Measurements from ENCODE around the gene DLGAP4. TPM values are rescaled to one million over a fixed set of nuclear protein-coding genes. Genes with fewer than 3 reads are reported as not detected.
A peak's percentile ranks its signal among the peaks of the same experiment; 100 is the strongest.

Gene DLGAP4
- total RNA-seq, 1 experiment from 2014 or later = 40.3 TPM

DNA sequence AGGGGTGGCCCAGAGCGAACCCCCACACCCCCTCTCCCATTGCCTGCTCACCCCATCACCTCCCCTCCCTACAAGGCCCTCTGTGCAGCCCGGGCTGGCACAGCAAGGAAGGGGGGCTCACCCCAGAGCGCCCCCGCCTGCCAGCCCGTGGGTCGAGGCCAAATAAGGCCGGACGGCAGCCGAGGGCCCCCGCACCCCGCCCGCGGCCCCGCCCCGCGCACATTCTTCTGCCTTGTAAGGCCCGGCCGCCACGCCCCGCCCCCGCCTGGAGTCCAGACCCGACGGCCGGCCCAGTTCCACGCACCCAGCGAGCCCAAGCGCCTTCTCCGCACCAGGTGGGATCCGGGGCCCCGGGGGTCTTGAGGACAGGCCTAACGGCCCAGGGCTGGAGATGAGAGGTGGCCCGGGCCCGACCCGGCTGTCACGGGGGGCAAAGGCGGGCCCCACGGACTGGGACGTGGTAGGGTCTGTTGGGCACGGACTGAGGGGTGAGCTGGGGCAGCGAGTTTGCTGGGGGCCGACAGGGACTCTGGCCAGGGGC, 235.2 kb downstream of the DLGAP4 start, which contains the start of gene MYL9:
Gene MYL9, plus strand, starts transcription at position 293 of the 541 bp plus-strand sequence. CDS start 3,366 bp downstream, outside the sequence.
- no peak within 1 kb of the TSS for H2AFZ ChIP-seq (ENCODE audit: low read depth, low read length, poor library complexity, severe bottlenecking)
- peak within 1 kb of the TSS; percentile 97 for H3K4me2 ChIP-seq (ENCODE audit: low read length)
- ChIA-PET CTCF (interaction anchor here (1.0 to 1.5 kb wide), 4 partner anchors 10 to 64 kb away, joined by 3 to 5 read pairs (median 3); partner anchors contain the start of gene RAB5IF), POLR2A (interaction anchor here (0.6 to 1.7 kb wide), 2 partner anchors 64 to 295 kb away, joined by 3 to 4 read pairs; partner anchors contain the start of gene RAB5IF), RAD21 (ENCODE audit: low non-redundant PET in 1 of 2, low total read pairs in 2 of 2, uncharacterized antibody in 2 of 2, unreplicated experiment in 2 of 2) (no interaction called here)
- no peaks in the 10 kb centered on the region for H3K27me3 ChIP-seq (ENCODE audit: insufficient read depth, low read length)
- no peaks in the 10 kb centered on the region for H4K20me1 ChIP-seq (ENCODE audit: insufficient read depth)
- TF ChIP-seq POLR2AphosphoS5 (IDR thresholded peaks at IDR 0.05; ENCODE audit: low read depth, low read length) (peak; percentile 55), SRF (IDR thresholded peaks at IDR 0.05; ENCODE audit: low read depth) (peak; percentile 95), ZFX (IDR thresholded peaks at IDR 0.05) (peak; percentile 58; the same call in 1 of the 2 replicates), FOSL1 (IDR thresholded peaks at IDR 0.05; ENCODE audit: low read depth) (no peak), EGR1 (IDR thresholded peaks at IDR 0.05; ENCODE audit: low read depth) (peak; percentile 70)
- TF ChIP-seq, protein P1, sequence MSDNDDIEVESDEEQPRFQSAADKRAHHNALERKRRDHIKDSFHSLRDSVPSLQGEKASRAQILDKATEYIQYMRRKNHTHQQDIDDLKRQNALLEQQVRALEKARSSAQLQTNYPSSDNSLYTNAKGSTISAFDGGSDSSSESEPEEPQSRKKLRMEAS (IDR thresholded peaks at IDR 0.05) = no peak
- TF ChIP-seq, protein P2, sequence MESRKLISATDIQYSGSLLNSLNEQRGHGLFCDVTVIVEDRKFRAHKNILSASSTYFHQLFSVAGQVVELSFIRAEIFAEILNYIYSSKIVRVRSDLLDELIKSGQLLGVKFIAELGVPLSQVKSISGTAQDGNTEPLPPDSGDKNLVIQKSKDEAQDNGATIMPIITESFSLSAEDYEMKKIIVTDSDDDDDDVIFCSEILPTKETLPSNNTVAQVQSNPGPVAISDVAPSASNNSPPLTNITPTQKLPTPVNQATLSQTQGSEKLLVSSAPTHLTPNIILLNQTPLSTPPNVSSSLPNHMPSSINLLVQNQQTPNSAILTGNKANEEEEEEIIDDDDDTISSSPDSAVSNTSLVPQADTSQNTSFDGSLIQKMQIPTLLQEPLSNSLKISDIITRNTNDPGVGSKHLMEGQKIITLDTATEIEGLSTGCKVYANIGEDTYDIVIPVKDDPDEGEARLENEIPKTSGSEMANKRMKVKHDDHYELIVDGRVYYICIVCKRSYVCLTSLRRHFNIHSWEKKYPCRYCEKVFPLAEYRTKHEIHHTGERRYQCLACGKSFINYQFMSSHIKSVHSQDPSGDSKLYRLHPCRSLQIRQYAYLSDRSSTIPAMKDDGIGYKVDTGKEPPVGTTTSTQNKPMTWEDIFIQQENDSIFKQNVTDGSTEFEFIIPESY (IDR thresholded peaks at IDR 0.05; ENCODE audit: extremely low read depth, insufficient replicate concordance, low read length) = no peak
- H3K79me2 ChIP-seq (ENCODE audit: insufficient read depth, low read length) = peaks cover 7% of the 10 kb centered on the region; the same call in 1 of the 2 replicates
- no TSS peak for BruUV-seq (replicated peaks)
- intact Hi-C loops (cut with micrococcal nuclease) = no loop called here
- H3K9me3 ChIP-seq (ENCODE audit: control insufficient read depth in 1 of 2, insufficient read depth in 1 of 2, low read depth in 1 of 2, low read length in 2 of 2) = no peaks in the 10 kb centered on the region
- ATAC-seq (peak; percentile 84), DNase-seq (ENCODE audit: low read depth, low spot score) (no peak)
- no peaks in the 10 kb centered on the region for H3K9me2 ChIP-seq (ENCODE audit: insufficient read depth)
- H3K4me3 ChIP-seq (replicated peaks in 1 of 2; ENCODE audit: low read depth in 1 of 2, low read length in 2 of 2) = peak within 1 kb of the TSS; percentile 78 to 92
- peak within 1 kb of the TSS; percentile 87 for H3K27ac ChIP-seq (ENCODE audit: low read depth, low read length)
- peak within 1 kb of the TSS; percentile 79 for H3K9ac ChIP-seq (ENCODE audit: low read length)
- peaks cover 2 to 24% of the 10 kb centered on the region in 2 experiments; a peak in 3 of 4 replicates for H3K4me1 ChIP-seq (ENCODE audit: control insufficient read depth in 1 of 2, insufficient read depth in 2 of 2, low read length in 2 of 2)
- no peaks in the 10 kb centered on the region for H3K36me3 ChIP-seq (ENCODE audit: control insufficient read depth in 1 of 2, insufficient read depth in 2 of 2, low read length in 2 of 2)
